ENCODE results near the gene NHERF2.

Gene NHERF2

DNA sequence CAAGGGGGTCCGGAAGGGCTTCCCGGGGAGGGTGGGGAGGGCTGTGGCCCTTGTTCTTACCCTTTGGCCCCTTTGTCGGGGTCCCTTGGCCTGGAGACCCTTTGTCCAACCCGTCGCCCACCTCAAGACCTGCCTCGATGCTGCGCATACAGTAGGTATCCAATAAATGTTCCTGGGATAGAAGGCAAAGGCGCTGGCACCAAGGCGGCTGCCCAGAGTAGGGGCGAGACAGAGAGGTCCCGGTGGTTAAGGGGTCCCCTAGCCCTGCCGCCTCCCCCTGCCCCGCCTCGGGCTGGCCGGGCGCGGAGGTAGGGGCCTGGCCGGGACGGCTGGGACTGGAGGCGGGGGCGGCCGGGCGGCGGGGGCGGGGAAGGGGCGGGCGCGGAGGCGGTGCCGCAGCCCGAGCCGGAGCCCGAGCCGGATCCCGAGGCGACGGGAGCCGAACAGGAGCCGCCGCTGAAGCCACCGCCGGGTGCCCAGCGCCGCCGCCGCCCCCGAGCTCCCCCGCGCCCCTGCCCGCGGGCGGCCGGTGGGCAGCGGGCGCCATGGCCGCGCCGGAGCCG is at the start of gene NHERF2:
NHERF2 (plus strand) TSS at position 442 of the 563 bp plus-strand sequence; CDS start at position 546, 104 bp downstream.
- DNase-seq (ENCODE audit: low read depth in 3 of 3, low spot score in 1 of 3), result no peak

DNA sequence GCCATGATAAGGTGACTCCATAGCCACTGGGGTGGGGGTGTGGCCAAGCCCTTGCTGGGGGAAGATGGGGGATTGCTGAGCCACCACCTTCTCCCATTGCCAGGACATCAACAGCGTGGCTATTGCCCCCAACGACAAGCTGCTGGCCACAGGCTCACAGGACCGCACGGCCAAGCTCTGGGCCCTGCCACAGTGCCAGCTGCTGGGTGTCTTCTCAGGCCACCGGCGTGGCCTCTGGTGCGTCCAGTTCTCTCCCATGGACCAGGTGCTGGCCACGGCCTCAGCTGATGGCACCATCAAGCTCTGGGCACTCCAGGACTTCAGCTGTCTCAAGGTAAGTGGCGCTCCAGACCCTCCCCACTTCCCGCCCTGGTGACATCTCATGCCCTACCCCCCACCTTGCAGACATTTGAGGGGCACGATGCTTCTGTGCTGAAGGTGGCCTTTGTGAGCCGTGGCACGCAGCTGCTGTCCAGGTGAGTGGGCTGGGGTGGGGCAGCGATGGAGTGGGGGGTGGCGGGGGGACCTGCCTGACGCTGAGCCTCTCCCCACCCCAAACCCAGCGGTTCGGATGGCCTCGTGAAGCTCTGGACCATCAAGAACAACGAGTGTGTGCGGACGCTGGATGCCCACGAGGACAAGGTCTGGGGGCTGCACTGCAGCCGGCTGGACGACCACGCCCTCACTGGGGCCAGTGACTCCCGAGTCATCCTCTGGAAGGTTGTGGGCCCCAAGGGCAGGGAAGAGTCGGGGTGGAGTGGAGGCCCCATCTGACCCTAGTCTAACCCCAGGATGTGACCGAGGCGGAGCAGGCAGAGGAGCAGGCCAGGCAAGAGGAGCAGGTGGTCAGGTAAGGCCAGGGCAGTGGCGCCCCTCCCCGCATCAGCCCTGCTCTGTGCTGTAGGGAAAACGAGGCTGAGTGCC is 49.5 kb upstream of the NHERF2 start:
- DNase-seq (ENCODE audit: low read depth in 3 of 3, low spot score in 1 of 3), result no peak

DNA sequence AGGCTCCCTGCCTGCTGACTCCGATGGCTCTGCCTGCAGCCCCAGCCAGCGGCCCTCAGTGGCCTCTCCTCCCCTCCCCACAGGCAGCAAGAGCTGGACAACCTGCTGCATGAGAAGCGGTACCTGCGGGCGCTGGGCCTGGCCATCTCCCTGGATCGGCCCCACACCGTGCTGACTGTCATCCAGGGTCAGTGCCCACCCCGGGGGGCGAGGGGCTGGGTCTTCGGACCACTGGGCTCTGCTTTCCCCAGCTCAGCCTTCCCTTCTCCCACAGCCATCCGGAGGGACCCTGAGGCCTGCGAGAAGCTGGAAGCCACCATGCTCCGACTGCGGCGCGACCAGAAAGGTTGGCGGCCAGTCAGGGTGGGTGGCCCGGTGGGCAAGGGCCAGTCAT is 48.8 kb upstream of the NHERF2 start:
- DNase-seq (ENCODE audit: low read depth in 3 of 3, low spot score in 1 of 3), result no peak

DNA sequence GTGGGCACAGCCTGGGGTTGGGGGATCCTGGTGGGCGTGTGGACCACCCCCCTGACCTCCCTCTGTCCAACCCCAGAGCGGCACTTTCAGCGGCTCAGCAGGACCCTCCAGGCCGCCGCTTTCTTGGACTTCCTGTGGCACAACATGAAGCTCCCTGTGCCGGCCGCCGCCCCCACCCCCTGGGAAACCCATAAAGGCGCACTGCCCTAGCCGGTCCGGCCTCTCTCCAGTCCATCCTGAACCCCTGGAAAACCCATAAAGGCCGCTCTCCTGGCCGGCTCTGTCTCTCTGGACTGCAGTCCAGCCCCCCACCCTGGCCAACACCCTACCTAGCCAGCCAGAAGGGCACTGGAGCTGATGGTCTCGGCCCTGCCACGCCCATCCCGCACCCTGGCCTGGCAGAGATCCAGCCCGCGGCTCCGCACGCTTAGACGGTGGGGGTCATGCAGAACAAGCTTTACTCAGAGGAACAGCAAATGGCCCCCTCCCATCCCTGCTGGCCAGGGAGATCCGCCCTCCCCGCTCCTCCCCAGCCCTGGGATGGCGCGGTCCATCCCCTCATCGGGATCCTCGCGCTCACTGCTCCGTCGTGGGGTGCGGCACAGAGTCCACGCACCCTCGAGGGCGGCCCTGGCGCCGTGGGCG is 48.1 kb upstream of the NHERF2 start:
- no peak for DNase-seq (ENCODE audit: low read depth in 3 of 3, low spot score in 1 of 3)

DNA sequence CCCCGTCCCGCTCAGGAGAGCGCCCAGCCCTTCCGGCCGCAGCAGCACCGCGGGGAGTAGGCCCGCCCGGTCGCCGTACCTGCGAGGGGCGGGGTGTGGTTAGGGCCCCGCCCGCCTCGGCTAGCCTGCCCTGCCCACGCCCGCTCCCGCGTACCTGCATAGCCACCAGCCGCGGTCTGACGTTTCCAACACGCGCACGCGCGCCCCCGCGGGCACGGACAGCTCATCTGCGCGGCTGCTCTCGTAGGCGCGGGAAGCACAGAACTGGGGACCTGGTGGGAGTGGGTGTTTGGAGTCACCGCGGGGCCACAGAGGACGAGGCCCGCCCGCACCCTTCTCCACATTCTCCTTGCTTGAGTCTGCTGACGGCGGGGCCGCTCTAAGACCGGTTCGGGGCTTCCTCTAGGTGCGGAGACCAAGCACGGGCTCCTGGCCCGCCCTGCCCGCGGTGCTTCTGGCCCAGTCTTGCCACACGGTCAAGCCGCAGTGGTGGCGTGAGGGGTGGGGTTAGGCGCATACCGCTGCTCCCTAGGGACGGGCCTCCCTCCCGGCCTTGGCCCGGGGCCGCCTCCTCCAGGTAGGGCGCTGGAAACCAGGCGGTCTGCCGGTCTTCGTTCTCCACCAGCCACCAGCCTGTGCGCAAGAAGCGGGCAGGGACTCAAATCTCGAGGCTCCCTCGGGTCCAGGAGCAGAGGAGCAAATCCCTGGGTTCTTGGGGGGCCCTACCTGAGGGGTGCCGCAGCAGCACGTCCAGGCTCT is 47.3 kb upstream of the NHERF2 start:
- DNase-seq (ENCODE audit: low read depth in 3 of 3, low spot score in 1 of 3), result no peak

DNA sequence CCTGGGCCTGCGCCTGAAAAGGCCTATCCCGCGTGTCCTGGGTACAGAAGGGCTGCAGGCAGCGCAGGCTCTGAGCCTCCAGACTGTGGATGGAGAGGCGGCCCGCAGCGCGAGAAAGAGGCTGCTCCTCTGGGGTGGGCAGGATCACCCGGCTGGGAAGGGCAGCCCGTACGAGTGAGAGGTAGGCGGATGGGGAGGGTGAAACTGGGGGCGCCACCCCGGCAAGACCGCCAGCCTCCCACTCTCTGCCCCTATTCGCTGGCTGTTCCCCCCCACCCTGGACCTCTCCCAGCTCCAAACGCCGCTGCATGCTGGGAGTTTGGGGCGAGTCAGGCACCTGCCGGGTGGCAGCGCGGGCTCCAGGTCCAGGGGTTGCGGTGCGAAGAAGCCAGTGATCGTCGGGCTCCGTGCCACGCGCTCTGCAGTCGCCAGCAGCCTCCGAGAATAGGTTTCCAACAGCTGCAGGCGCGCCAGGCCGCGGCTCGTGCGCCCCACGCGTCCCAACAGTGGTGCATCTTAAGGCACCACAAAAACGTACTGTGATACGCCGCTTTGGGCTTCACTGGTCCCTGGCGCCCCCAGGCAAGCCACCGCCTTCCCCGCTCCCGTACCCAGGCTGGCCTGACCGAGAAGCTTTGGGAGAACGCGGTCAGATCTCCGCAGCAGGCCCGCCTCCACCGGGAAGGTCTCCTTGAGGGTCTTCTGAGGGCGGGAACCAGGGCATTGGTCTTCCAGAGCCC is 46.5 kb upstream of the NHERF2 start:
- no peak for DNase-seq (ENCODE audit: low read depth in 3 of 3, low spot score in 1 of 3)

DNA sequence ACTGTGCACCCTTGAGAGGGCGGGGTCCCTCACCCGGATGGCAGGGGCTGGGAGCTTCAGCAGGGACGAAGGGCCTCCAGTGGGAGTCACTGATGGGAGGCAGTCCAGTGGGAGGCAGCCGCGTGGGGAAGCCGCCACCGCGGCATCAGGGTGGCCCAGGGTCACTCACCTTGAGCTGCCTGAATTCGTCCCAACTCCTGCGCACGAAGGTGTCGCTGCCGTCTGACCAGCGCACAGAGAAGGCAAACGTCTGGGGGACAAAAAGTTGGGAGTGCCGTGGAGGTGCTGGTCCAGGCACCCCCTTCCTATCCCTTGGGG is 46.0 kb upstream of the NHERF2 start:
- DNase-seq (ENCODE audit: low read depth in 3 of 3, low spot score in 1 of 3), result no peak

DNA sequence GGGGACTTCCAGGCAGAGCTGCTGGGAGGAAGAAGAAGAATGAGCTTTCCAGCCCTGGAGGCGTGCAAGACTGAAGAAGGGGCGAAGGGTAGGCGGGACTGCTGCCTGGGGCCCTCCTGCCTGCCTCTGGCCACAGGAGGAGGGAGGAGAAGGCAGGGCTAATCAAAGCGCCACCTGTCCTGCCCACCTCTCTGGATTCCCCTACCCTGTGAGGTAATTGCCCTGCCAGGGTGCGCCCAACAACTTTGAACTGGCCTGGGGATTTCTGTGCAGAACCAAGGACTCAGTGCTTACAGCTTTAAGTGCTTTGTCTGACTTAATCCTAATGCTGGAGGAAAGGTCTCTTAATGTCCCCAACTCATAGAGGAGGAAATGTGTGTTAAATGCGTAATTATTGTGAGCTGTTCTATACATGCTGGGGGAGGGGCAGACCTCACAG is 45.3 kb upstream of the NHERF2 start, which contains the start of gene NOXO1:
NOXO1 (minus strand) TSS at position 72 of the 439 bp plus-strand sequence. CDS start 290 bp downstream, outside the sequence.
- DNase-seq (ENCODE audit: low read depth in 3 of 3, low spot score in 1 of 3), result no peak

DNA sequence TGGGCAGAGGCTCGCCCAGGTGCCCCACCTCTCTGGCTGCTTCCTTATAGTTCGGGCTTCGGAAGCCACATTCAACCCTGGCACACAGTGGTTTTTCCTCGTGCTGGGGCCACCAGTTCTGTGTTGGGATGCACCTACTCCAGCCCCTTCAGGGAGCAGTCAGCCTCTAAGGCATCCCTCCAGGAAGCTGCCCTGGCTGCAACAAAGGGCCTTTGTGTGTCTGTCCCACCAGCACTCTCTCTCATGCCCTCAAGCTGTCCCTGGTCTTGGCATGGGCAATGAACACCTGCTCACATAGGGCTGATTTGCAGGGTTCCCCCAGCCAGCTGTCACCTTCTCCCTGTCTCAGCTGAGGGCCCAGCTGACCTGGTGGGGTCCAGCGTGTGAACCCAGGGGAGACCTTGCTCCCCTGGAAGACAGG is 44.7 kb upstream of the NHERF2 start:
- no peak for DNase-seq (ENCODE audit: low read depth in 3 of 3, low spot score in 1 of 3)

DNA sequence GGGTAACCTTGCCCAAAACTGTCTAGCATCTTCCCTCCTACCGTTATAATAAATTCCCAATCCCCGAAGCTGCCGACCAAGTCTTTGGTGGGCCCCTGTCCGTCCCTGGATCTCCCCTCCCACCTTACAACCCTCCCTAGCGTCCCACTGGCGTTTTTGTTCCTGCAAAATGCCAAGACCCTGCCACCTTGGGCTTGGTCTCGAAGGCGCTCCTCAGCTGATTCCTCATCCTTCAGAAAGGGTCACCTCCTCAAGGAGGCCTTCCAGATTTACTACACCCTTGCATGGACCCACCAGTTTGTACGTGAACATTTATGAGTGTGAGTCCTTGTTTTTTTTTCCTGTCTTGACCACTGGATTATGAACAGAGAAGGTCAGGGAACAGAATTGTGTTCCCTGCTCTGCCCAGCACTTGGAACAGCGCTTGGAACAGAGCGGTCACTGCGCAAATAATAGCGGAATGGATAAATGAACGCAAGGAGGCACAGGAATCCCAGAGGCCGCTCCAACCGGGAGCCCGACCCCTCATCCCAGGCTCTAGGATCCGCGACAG is 43.6 kb upstream of the NHERF2 start:
- no peak for DNase-seq (ENCODE audit: low read depth in 3 of 3, low spot score in 1 of 3)

DNA sequence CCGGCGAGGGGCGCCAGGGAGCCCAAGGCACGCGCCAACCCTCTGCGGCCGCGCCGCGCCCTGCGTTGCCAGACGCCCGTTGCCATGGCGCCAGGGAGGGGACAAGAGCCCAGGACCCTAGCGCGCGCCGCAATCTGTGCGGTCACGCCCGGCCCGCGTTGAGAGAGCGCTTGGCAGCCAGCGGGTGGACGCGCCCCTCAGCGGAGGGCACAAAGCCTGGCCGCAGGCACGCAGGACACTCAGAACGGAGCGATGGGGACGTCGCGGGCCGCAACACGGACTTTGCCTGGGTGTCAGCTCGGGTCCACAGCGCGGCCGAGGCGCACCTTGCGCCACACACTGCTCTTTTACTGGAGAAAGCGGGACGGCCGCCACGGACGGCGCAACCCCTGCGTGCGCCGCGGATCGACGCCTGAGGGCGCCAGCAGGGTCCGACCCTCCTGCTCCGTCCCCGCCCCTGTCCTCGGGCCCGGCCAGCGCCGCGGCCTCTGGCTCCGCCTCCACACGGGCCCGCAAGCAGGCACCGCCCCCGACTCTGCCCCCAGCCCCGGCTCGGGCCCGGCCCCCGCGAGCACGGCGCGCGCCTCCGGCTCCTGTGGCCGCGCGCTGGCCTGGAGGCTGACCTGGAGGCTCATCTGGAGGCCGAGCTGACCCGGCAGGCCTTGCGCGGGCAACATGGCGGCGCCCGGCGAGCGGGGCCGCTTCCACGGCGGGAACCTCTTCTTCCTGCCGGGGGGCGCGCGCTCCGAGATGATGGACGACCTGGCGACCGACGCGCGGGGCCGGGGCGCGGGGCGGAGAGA is 43.0 kb upstream of the NHERF2 start, which contains the start of gene GFER:
GFER (plus strand) TSS at position 650 of the 803 bp plus-strand sequence; CDS start at position 676, 26 bp downstream.
- no peak for DNase-seq (ENCODE audit: low read depth in 3 of 3, low spot score in 1 of 3)

DNA sequence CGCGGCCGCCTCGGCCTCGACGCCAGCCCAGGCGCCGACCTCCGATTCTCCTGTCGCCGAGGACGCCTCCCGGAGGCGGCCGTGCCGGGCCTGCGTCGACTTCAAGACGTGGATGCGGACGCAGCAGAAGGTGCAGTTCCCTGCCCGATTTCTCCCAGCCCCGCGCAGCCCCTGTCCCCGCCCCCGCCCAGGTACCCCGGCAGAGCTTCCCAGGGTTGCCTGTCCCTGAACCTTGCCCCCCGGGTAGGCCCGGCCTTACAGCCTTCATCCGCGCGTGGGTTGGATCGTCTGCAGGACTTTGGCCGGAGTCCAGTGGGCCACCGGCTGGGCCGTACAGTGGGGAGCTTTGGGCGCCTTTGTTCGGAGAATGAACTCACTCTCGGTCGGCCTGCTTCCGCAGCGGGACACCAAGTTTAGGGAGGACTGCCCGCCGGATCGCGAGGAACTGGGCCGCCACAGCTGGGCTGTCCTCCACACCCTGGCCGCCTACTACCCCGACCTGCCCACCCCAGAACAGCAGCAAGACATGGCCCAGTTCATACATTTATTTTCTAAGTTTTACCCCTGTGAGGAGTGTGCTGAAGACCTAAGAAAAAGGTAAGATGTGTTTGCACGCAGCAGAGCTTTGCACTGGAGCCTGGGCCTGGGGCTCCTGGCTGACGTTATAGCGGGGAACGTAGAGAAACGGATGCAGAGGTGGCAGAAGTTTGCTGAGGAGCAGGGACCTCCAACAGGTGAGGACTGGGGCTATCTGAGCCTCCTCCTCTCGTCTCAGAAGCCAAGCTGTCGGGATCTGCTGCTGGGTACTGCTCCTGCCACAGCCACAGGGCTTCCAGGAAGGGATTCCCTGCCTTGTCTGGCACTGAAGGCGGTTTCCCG is 42.1 kb upstream of the NHERF2 start:
- no peak for DNase-seq (ENCODE audit: low read depth in 3 of 3, low spot score in 1 of 3)

DNA sequence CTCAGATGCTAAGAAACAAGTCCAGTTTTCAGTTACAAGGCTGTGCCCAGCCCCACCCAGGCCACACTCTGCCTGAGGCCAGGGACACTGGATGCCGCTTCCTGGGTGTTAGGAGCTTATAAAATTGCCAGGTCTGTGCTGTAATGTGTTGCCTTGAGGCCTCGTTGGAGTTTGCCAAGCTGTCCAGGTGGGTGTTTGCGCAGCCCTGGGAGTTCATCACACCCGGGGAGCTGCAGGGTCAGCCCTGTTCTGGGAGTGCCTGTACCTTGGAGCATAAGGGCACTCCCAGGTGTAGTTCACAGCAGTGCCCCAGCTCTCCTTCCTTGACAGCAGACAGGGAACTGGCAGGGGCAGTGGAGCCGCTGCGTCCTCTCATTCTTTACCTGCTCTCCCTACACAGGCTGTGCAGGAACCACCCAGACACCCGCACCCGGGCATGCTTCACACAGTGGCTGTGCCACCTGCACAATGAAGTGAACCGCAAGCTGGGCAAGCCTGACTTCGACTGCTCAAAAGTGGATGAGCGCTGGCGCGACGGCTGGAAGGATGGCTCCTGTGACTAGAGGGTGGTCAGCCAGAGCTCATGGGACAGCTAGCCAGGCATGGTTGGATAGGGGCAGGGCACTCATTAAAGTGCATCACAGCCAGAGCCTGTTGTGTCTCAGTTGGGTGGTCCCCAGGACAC is 41.1 kb upstream of the NHERF2 start:
- DNase-seq (ENCODE audit: low read depth in 3 of 3, low spot score in 1 of 3), result no peak

DNA sequence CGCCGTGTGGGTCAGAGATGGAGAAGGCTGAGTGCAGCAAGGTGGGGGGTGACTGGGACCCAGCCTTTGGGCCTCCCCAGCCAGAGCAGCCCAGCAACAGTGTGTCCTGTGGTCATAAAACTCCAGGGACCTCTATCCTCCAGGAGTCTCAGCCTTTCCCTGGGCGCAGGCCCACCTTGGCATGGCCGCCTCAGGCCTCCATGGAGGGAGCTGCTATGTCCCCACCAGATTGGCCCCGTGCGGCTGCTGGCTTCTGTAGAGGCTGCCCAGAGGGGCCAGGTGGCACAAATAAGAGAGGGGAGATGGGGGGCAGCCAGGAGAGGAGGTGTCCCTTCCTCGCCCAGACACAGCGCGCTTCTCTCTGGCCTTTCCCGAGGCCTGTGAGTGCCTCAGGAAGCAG is 39.5 kb upstream of the NHERF2 start:
- no peak for DNase-seq (ENCODE audit: low read depth in 3 of 3, low spot score in 1 of 3)

DNA sequence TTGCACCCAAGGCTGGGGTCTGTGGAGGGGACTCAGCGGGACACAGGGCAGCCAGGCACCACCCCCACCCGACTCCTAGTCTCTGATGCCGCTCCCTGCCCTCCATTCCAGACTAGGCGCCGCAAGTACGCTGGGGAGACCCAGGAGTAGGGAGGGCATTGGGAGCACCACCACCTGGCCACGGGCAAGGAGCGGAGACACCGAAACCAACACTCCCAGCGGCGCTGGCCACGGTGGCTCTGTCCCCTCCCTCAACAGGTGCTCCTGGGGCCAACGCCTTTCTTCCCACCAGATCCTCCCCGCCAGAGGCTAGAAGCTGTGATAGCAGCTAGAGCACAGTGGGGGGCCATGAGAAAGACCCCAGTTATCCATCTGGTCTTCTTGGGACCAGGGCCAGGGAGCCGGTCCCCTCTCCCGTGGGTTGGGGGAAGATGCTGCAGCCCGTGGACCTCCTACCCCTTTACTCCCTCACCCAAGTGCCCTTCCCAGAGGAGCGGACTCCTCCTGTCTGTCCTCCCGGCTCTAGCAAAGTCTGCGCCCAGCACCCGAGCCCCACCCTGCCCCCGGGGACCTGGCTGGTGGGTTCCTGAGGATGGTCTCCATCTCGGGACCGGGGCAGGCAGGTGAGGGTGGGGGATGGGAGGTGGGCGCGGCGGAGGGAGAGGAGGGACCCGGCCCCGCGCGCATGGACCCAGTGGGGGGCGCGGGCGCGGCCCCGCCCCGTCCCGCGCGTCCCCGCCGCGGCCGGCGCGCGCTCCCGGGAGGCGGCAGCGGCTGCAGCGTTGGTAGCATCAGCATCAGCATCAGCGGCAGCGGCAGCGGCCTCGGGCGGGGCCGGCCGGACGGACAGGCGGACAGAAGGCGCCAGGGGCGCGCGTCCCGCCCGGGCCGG is 37.2 kb upstream of the NHERF2 start, which contains the start of gene SYNGR3:
SYNGR3 (plus strand) TSS at position 762 of the 892 bp plus-strand sequence. CDS start 133 bp downstream, outside the sequence.
- no peak for DNase-seq (ENCODE audit: low read depth in 3 of 3, low spot score in 1 of 3)

DNA sequence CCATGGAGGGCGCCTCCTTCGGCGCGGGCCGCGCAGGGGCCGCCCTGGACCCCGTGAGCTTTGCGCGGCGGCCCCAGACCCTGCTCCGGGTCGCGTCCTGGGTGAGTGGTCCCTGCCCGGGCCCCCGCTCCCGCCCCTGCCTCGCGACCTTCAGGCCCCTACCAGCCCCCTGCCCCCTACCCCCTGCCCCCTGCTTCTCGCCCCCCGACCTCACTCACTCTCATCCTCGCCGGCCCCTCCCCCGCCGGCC is 36.7 kb upstream of the NHERF2 start:
- DNase-seq (ENCODE audit: low read depth in 3 of 3, low spot score in 1 of 3), result no peak

Data from stimulated activated CD4-positive, alpha-beta T cell treated with anti-CD3 and anti-CD28 coated beads, TNF-alpha, amount 100 ng/mL, for 1 hour (primary cell).